GM12878 (cell line): ENCODE results near the gene SHC1. TPM values are rescaled to one million over a fixed set of nuclear protein-coding genes. Genes with fewer than 3 reads are reported as not detected.

Experiments
- ATAC-seq: fragments of 200-7000 bp; cut with Tn5 transposase; 3 replicates; pipeline ENCODE4 v1.9.1; 2020; ENCODE audit warnings: mild to moderate bottlenecking, moderate library complexity
- BruUV-seq: library from RNA; stranded (reverse); fragments of 400-500 nt; replicated peaks from 2 replicates; lab custom pipeline; 2021; lab: Mats Ljungman, UMichigan
- CTCF ChIA-PET: fragments of 300-600 bp; sonication (Branson Sonifier 250); formaldehyde crosslinking; extraction: SDS; loops from one replicate; lab custom pipeline; 2021; ENCODE audit warnings: inconsistent platforms; lab: Yijun Ruan, JAX
- POLR2A ChIA-PET: fragments of 350-600 bp; formaldehyde crosslinking; extraction: SDS; loops from one replicate; lab custom pipeline; 2021; ENCODE audit warnings: inconsistent platforms; lab: Charles Lee
- RAD21 ChIA-PET: fragments of 300-600 bp; sonication (Branson Sonifier 250); formaldehyde crosslinking; loops from one replicate; lab custom pipeline; 2023; ENCODE audit warnings: antibody characterized with exemption; ENCODE audit not compliant: unreplicated experiment; lab: Charles Lee
- SMC1A ChIA-PET: fragments of 300-600 bp; sonication (Branson Sonifier 250); formaldehyde crosslinking; loops from one replicate; lab custom pipeline; 2023; ENCODE audit not compliant: unreplicated experiment, uncharacterized antibody; lab: Charles Lee
- DNase-seq: peaks from one replicate; pipeline ENCODE4 v3.0.0-alpha.2; 2011; ENCODE audit warnings: low read depth, low spot score
- FAIRE-seq: peaks from 3 replicates; lab custom pipeline; 2011; peaks lifted over from hg19 to GRCh38; lab: Jason Lieb, UNC
- H2AFZ ChIP-seq: 2 replicates; pipeline ENCODE4 v1.6.0; 2011; ENCODE audit warnings: low read depth, low read length, control low read depth; ENCODE audit not compliant: control insufficient read depth
- H3K27ac ChIP-seq: 2 replicates; pipeline ENCODE4 v1.5.1; 2011; ENCODE audit warnings: control low read depth; ENCODE audit not compliant: control insufficient read depth, insufficient read depth
- H3K27me3 ChIP-seq, 2 experiments: replicated peaks in 1 of 2; 2 replicates each; pipeline versions ENCODE4 v1.6.0 to v1.6.1; 2011; ENCODE audit warnings: low read length in 1 of 2; ENCODE audit not compliant: control insufficient read depth in 2 of 2, insufficient read depth in 2 of 2
- H3K36me3 ChIP-seq, 2 experiments: 2 replicates each; pipeline ENCODE4 v1.5.1; 2011; ENCODE audit warnings: low read length in 1 of 2; ENCODE audit not compliant: control insufficient read depth in 2 of 2, insufficient read depth in 2 of 2
- H3K4me1 ChIP-seq: 2 replicates; pipeline ENCODE4 v1.6.1; 2011; ENCODE audit warnings: mild to moderate bottlenecking, low read length, moderate library complexity, mixed read lengths; ENCODE audit not compliant: control insufficient read depth, insufficient read depth
- H3K4me2 ChIP-seq: 2 replicates; pipeline ENCODE4 v1.6.0; 2011; ENCODE audit warnings: control low read depth; ENCODE audit not compliant: control insufficient read depth, insufficient read depth
- H3K4me3 ChIP-seq: fragments of 200-600 bp; sonication (generic); 2 replicates; pipeline ENCODE4 v1.5.1; 2016
- H3K79me2 ChIP-seq: 2 replicates; pipeline ENCODE4 v1.6.0; 2011; ENCODE audit warnings: low read length; ENCODE audit not compliant: control insufficient read depth, insufficient read depth
- H3K9ac ChIP-seq: 2 replicates; pipeline ENCODE4 v1.8.0; 2011; ENCODE audit warnings: low read length, control low read depth, mixed read lengths; ENCODE audit not compliant: control insufficient read depth, insufficient read depth
- H3K9me3 ChIP-seq: replicated peaks from 3 replicates; pipeline ENCODE4 v1.5.1; 2011; ENCODE audit warnings: mild to moderate bottlenecking, low read length; ENCODE audit not compliant: control insufficient read depth, insufficient read depth
- H4K20me1 ChIP-seq: 2 replicates; pipeline ENCODE4 v1.6.0; 2011; ENCODE audit not compliant: control insufficient read depth, insufficient read depth
- CHD1 ChIP-seq: IDR thresholded peaks from 2 replicates; pipeline ENCODE4 v1.6.1; 2012; ENCODE audit warnings: low read depth, low read length, improper control_type of control experiment
- CHD2 ChIP-seq: IDR thresholded peaks from 2 replicates; pipeline ENCODE4 v1.6.1; 2011; ENCODE audit warnings: low read depth, low read length, improper control_type of control experiment, borderline replicate concordance
- CHD4 ChIP-seq: fragments of 200-600 bp; sonication (generic); IDR thresholded peaks from 2 replicates; pipeline ENCODE4 v1.6.1; 2016; ENCODE audit warnings: mild to moderate bottlenecking
- EZH2 ChIP-seq: IDR thresholded peaks from 2 replicates; pipeline ENCODE4 v1.6.1; 2012; ENCODE audit warnings: low read depth, mild to moderate bottlenecking, control low read depth, inconsistent platforms, low read length, borderline replicate concordance; ENCODE audit not compliant: control insufficient read depth
- IKZF2 ChIP-seq, 2 experiments: fragments of 450-650 bp; IDR thresholded peaks; 2 replicates each; pipeline ENCODE4 v1.6.1; 2017; ENCODE audit warnings: mild to moderate bottlenecking in 2 of 2, moderate library complexity in 2 of 2
- MEF2B ChIP-seq: fragments of 450-650 bp; IDR thresholded peaks from 2 replicates; pipeline ENCODE4 v1.6.1; 2018; ENCODE audit warnings: mild to moderate bottlenecking, moderate library complexity; ENCODE audit not compliant: partially characterized antibody, poor library complexity, severe bottlenecking
- POLR2AphosphoS2 ChIP-seq: IDR thresholded peaks from 2 replicates; pipeline ENCODE4 v1.6.1; 2011; ENCODE audit warnings: low read depth, mild to moderate bottlenecking, low read length, improper control_type of control experiment, moderate library complexity
- RB1 ChIP-seq: fragments of 450-650 bp; formaldehyde crosslinking; IDR thresholded peaks from 2 replicates; pipeline ENCODE4 v1.6.1; 2017; ENCODE audit warnings: mild to moderate bottlenecking, borderline replicate concordance
- SMAD5 ChIP-seq: IDR thresholded peaks from 2 replicates; pipeline ENCODE4 v1.6.1; 2016; ENCODE audit warnings: antibody characterized with exemption, low read depth
- WRNIP1 ChIP-seq: IDR thresholded peaks from 2 replicates; pipeline ENCODE4 v1.6.1; 2011; ENCODE audit warnings: low read depth, low read length, improper control_type of control experiment, borderline replicate concordance
- YBX1 ChIP-seq: fragments of 450-650 bp; IDR thresholded peaks from 2 replicates; pipeline ENCODE4 v1.6.1; 2016; ENCODE audit warnings: antibody characterized with exemption
- ZNF384 ChIP-seq: IDR thresholded peaks from 2 replicates; pipeline ENCODE4 v1.6.1; 2012; ENCODE audit warnings: low read depth, mild to moderate bottlenecking, low read length, improper control_type of control experiment, borderline replicate concordance
- ZNF622 ChIP-seq: fragments of 450-650 bp; IDR thresholded peaks from 2 replicates; pipeline ENCODE4 v1.6.1; 2017; ENCODE audit warnings: mild to moderate bottlenecking, inconsistent platforms
- ZZZ3 ChIP-seq: IDR thresholded peaks from 2 replicates; pipeline ENCODE4 v1.6.1; 2011; ENCODE audit warnings: low read depth; ENCODE audit not compliant: control insufficient read depth, insufficient read length
- WGBS: methylation state at CpG from one replicate; pipeline ENCODE4 v1.1.6; 2016; ENCODE audit warnings: low lambda C conversion rate; ENCODE audit not compliant: insufficient replicate concordance, insufficient coverage; ENCODE audit errors: missing lambda C conversion rate; 5-methylcytosine and 5-hydroxymethylcytosine counted together
- in situ Hi-C: fragments of 300-500 bp; cut with MboI; formaldehyde crosslinking; loops from 9 replicates; pipeline ENCODE4 v1.14.3; 2018; ENCODE audit warnings: mixed read lengths
- intact Hi-C: fragments of 100-400 bp; cut with micrococcal nuclease; formaldehyde crosslinking; loops from one replicate; pipeline ENCODE4 v1.14.2; 2022; ENCODE audit not compliant: unreplicated experiment
- polyA plus RNA-seq, 11 experiments: library from polyadenylated mRNA; depleted of rRNA in 4 of 11; unstranded in 6 of 11; stranded (reverse) in 5 of 11; fragments of >200 nt; fragmentation: Nextera tagmentation in 4 of 11; fragmentation: Illumina TruSeq in 1 of 11; extraction: Ambion mirVana in 4 of 11; extraction: Trizol in 1 of 11; gene quantifications; 1 replicate in 1 of 11; 2 replicates in 10 of 11; pipeline versions ENCODE4 v1.2.1 to v1.2.3, GENCODE V29; 2011 to 2016; ENCODE audit warnings: inconsistent platforms in 2 of 11, missing spikeins in 2 of 11, low read depth in 1 of 11
- total RNA-seq, 4 experiments: library from RNA; depleted of rRNA in 3 of 4; stranded (reverse); fragments of >200 nt in 3 of 4; fragmentation: Illumina TruSeq in 1 of 4; extraction: Trizol in 1 of 4; gene quantifications; 2 replicates each; pipeline versions ENCODE4 v1.2.1 to v1.2.3, GENCODE V29; 2013 to 2021
- TF ChIP-seq, protein P1 (sequence below): IDR thresholded peaks from 2 replicates; pipeline ENCODE4 v1.6.1; 2011; ENCODE audit warnings: low read depth, low read length, improper control_type of control experiment, borderline replicate concordance
- TF ChIP-seq, protein P2 (sequence below): fragments of 450-650 bp; IDR thresholded peaks from 2 replicates; pipeline ENCODE4 v1.6.1; 2017; ENCODE audit warnings: mild to moderate bottlenecking, moderate library complexity
- TF ChIP-seq, protein P3 (sequence below): fragments of 450-650 bp; IDR thresholded peaks from 2 replicates; pipeline ENCODE4 v1.6.1; 2018; ENCODE audit warnings: mild to moderate bottlenecking, low read depth, moderate library complexity; ENCODE audit not compliant: partially characterized antibody

The SHC1 gene
- total and polyA plus RNA-seq, 10 of the 15 experiments (the other 5 are each of a cell fraction or from before 2014, with no cell fraction given), result 2.6 to 49.3 (median 25.2) TPM

DNA sequence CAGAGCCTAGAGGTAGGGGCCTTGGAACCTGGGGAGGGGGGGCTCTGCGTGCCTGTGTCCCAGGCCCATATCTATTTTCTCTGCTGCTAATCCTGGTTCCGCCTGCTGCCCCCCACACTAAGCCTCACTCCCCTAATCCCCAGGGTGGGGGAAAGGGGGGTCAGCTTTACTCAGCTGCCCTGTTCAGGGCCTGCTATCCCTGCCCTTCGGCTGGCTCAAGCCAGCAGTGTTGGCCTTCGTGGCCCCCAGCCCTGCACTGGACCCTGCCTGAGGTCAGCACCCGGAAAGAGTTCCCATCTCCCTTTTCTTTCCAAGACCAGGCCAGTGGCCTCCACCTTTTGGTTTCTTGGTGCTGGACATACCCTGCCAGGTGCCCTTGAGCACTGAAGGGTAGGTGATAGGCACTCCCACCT lies 40.5 kb upstream of the SHC1 start:
- intact Hi-C loops (no loop called here), in situ Hi-C loops (no loop called here)
- POLR2A ChIA-PET, result interaction anchor here (0.6 to 1.4 kb wide), 2 partner anchors 11 to 23 kb away, joined by 3 read pairs; no protein-coding TSS in a partner anchor
- H3K9me3 ChIP-seq, result no peaks in the 10 kb centered on the region
- peaks cover 26% of the 10 kb centered on the region for H3K79me2 ChIP-seq
- no peak overlapping the region for H3K27ac ChIP-seq
- no peak for DNase-seq
- no peak overlapping the region for H3K9ac ChIP-seq
- no TSS peak for BruUV-seq
- peaks cover 0 to 16% of the 10 kb centered on the region in 2 experiments; a peak in 3 of 4 replicates for H3K36me3 ChIP-seq
- RAD21 ChIA-PET, result interaction anchor here (0.8 kb wide), 2 partner anchors 27 to 56 kb away, joined by 3 read pairs; no protein-coding TSS in a partner anchor
- CTCF ChIA-PET, result interaction anchor here (2.1 kb wide), 1 partner anchor 11 kb away, joined by 9 read pairs; no protein-coding TSS in a partner anchor
- FAIRE-seq, result no peak
- 92% methylated on average over 5 of the region's 5 CpGs for WGBS
- no peak for ATAC-seq
- no peaks in the 10 kb centered on the region for H3K27me3 ChIP-seq
- no peak overlapping the region for H3K4me3 ChIP-seq
- H3K4me2 ChIP-seq, result no peak overlapping the region
- TF ChIP-seq SMAD5, result no peak
- no peak for TF ChIP-seq CHD1
- TF ChIP-seq, protein P1, sequence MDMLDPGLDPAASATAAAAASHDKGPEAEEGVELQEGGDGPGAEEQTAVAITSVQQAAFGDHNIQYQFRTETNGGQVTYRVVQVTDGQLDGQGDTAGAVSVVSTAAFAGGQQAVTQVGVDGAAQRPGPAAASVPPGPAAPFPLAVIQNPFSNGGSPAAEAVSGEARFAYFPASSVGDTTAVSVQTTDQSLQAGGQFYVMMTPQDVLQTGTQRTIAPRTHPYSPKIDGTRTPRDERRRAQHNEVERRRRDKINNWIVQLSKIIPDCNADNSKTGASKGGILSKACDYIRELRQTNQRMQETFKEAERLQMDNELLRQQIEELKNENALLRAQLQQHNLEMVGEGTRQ, result no peak
- no peak for TF ChIP-seq ZNF384
- no peak for TF ChIP-seq POLR2AphosphoS2
- TF ChIP-seq ZNF622, result no peak
- no peak for TF ChIP-seq IKZF2 (IDR thresholded peaks at IDR 0.05)
- TF ChIP-seq, protein P2, sequence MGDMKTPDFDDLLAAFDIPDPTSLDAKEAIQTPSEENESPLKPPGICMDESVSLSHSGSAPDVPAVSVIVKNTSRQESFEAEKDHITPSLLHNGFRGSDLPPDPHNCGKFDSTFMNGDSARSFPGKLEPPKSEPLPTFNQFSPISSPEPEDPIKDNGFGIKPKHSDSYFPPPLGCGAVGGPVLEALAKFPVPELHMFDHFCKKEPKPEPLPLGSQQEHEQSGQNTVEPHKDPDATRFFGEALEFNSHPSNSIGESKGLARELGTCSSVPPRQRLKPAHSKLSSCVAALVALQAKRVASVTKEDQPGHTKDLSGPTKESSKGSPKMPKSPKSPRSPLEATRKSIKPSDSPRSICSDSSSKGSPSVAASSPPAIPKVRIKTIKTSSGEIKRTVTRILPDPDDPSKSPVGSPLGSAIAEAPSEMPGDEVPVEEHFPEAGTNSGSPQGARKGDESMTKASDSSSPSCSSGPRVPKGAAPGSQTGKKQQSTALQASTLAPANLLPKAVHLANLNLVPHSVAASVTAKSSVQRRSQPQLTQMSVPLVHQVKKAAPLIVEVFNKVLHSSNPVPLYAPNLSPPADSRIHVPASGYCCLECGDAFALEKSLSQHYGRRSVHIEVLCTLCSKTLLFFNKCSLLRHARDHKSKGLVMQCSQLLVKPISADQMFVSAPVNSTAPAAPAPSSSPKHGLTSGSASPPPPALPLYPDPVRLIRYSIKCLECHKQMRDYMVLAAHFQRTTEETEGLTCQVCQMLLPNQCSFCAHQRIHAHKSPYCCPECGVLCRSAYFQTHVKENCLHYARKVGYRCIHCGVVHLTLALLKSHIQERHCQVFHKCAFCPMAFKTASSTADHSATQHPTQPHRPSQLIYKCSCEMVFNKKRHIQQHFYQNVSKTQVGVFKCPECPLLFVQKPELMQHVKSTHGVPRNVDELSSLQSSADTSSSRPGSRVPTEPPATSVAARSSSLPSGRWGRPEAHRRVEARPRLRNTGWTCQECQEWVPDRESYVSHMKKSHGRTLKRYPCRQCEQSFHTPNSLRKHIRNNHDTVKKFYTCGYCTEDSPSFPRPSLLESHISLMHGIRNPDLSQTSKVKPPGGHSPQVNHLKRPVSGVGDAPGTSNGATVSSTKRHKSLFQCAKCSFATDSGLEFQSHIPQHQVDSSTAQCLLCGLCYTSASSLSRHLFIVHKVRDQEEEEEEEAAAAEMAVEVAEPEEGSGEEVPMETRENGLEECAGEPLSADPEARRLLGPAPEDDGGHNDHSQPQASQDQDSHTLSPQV, result no peak
- TF ChIP-seq, protein P3, sequence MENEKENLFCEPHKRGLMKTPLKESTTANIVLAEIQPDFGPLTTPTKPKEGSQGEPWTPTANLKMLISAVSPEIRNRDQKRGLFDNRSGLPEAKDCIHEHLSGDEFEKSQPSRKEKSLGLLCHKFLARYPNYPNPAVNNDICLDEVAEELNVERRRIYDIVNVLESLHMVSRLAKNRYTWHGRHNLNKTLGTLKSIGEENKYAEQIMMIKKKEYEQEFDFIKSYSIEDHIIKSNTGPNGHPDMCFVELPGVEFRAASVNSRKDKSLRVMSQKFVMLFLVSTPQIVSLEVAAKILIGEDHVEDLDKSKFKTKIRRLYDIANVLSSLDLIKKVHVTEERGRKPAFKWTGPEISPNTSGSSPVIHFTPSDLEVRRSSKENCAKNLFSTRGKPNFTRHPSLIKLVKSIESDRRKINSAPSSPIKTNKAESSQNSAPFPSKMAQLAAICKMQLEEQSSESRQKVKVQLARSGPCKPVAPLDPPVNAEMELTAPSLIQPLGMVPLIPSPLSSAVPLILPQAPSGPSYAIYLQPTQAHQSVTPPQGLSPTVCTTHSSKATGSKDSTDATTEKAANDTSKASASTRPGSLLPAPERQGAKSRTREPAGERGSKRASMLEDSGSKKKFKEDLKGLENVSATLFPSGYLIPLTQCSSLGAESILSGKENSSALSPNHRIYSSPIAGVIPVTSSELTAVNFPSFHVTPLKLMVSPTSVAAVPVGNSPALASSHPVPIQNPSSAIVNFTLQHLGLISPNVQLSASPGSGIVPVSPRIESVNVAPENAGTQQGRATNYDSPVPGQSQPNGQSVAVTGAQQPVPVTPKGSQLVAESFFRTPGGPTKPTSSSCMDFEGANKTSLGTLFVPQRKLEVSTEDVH, result no peak
- no peak for TF ChIP-seq CHD4
- no peak for TF ChIP-seq ZZZ3
- no peak for TF ChIP-seq EZH2
- TF ChIP-seq YBX1, result no peak
- no peak for TF ChIP-seq RB1
- TF ChIP-seq CHD2, result no peak
- no peak for TF ChIP-seq WRNIP1
- no peak for TF ChIP-seq MEF2B
- no peak overlapping the region for H2AFZ ChIP-seq
- SMC1A ChIA-PET, result no interaction called here
- H4K20me1 ChIP-seq, result 0 out of 2 replicates have a peak, but pooled peaks cover 3% of the 10 kb centered on the region
- H3K4me1 ChIP-seq, result peaks cover 42% of the 10 kb centered on the region
